HepG2 (cell line): Measurements from ENCODE around the gene ADPRH.

Source experiments
- ATF7 ChIP-seq, 2 experiments: fragments of 450-650 bp in 1 of 2; sonication (generic) in 1 of 2; formaldehyde crosslinking in 1 of 2; IDR thresholded peaks; 2 replicates each; pipeline versions ENCODE4 v1.4.0 to v1.6.1; 2016 to 2020; ENCODE audit warnings: antibody characterized with exemption in 1 of 2, mild to moderate bottlenecking in 1 of 2, missing genetic modification reagents in 1 of 2
- EED ChIP-seq: sonication (generic); formaldehyde crosslinking; IDR thresholded peaks from 2 replicates; pipeline ENCODE4 v1.5.0; 2020; ENCODE audit warnings: mild to moderate bottlenecking, missing genetic modification reagents
- HDAC6 ChIP-seq: fragments of 200-600 bp; sonication (generic); IDR thresholded peaks from 2 replicates; pipeline ENCODE4 v1.7.0; 2017; ENCODE audit warnings: mild to moderate bottlenecking, antibody characterized with exemption, low read length, low read depth
- JUN ChIP-seq: sonication (generic); formaldehyde crosslinking; IDR thresholded peaks from 2 replicates; pipeline ENCODE4 v1.4.0; 2020; ENCODE audit warnings: mild to moderate bottlenecking, missing genetic modification reagents
- JUND ChIP-seq: sonication (generic); formaldehyde crosslinking; IDR thresholded peaks from 2 replicates; pipeline ENCODE4 v1.8.0; 2022; ENCODE audit warnings: mild to moderate bottlenecking, missing genetic modification reagents
- KAT2B ChIP-seq: fragments of 150-350 bp; IDR thresholded peaks from 2 replicates; pipeline ENCODE4 v1.6.1; 2014; ENCODE audit warnings: low read depth, low read length, borderline replicate concordance
- NFE2L1 ChIP-seq: sonication (generic); formaldehyde crosslinking; IDR thresholded peaks from 2 replicates; pipeline ENCODE4 v1.4.0; 2020; ENCODE audit warnings: missing genetic modification reagents, mild to moderate bottlenecking, borderline replicate concordance
- NR3C1 ChIP-seq: sonication (generic); formaldehyde crosslinking; IDR thresholded peaks from 2 replicates; pipeline ENCODE4 v1.4.0; 2020; ENCODE audit warnings: missing genetic modification reagents
- UBTF ChIP-seq: sonication (generic); formaldehyde crosslinking; IDR thresholded peaks from 2 replicates; pipeline ENCODE4 v1.4.0; 2020; ENCODE audit warnings: mild to moderate bottlenecking, missing genetic modification reagents
- ZNF17 ChIP-seq: sonication (generic); formaldehyde crosslinking; IDR thresholded peaks from 2 replicates; pipeline ENCODE4 v1.5.0; 2020; ENCODE audit warnings: mild to moderate bottlenecking, missing genetic modification reagents
- ZNF292 ChIP-seq: sonication (generic); formaldehyde crosslinking; IDR thresholded peaks from 2 replicates; pipeline ENCODE4 v1.8.1; 2022; ENCODE audit warnings: mild to moderate bottlenecking, low read depth, missing genetic modification reagents, borderline replicate concordance
- ZNF337 ChIP-seq: sonication (generic); formaldehyde crosslinking; IDR thresholded peaks from 2 replicates; pipeline ENCODE4 v1.5.1; 2020; ENCODE audit warnings: missing genetic modification reagents, low read depth, mild to moderate bottlenecking, borderline replicate concordance
- ZNF878 ChIP-seq: sonication (generic); formaldehyde crosslinking; IDR thresholded peaks from 2 replicates; pipeline ENCODE4 v1.8.1; 2023; ENCODE audit warnings: mild to moderate bottlenecking, missing genetic modification reagents, moderate library complexity
- TF ChIP-seq, protein P1 (sequence below): sonication (generic); formaldehyde crosslinking; IDR thresholded peaks from 2 replicates; pipeline ENCODE4 v1.4.0; 2020; ENCODE audit warnings: low read depth, missing genetic modification reagents

DNA sequence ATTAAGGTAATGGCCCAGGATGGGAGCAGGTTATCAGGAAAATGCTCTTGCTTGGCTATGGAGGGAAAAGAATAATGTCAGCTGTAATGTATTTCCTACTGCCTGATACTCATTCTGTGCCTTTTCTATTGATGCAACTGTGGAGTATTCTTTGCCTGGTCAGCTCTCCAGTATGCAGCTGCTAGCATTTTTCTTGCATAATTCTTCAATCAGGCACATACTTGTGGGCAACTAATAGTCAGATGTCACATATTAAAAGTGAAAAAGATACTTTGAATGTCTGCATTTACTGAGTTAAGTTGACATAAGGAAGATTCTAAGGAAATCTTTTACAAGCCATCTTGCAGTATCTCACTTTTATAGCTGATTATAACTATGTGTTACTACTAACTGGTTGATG lies 49.4 kb upstream of the ADPRH start:
- TF ChIP-seq NR3C1 (no peak), ZNF292 (no peak), ZNF17 (CRISPR knock-in tag) (no peak), UBTF (CRISPR knock-in tag) (no peak), HDAC6 (no peak), EED (CRISPR knock-in tag) (no peak), JUN (CRISPR knock-in tag) (no peak), JUND (CRISPR knock-in tag) (no peak), NFE2L1 (no peak), ATF7 (IDR thresholded peaks at IDR 0.05) (no peak), ATF7 (CRISPR knock-in tag; IDR thresholded peaks at IDR 0.05) (no peak), KAT2B (no peak), ZNF337 (CRISPR knock-in tag) (no peak), ZNF878 (no peak)
- TF ChIP-seq, protein P1, sequence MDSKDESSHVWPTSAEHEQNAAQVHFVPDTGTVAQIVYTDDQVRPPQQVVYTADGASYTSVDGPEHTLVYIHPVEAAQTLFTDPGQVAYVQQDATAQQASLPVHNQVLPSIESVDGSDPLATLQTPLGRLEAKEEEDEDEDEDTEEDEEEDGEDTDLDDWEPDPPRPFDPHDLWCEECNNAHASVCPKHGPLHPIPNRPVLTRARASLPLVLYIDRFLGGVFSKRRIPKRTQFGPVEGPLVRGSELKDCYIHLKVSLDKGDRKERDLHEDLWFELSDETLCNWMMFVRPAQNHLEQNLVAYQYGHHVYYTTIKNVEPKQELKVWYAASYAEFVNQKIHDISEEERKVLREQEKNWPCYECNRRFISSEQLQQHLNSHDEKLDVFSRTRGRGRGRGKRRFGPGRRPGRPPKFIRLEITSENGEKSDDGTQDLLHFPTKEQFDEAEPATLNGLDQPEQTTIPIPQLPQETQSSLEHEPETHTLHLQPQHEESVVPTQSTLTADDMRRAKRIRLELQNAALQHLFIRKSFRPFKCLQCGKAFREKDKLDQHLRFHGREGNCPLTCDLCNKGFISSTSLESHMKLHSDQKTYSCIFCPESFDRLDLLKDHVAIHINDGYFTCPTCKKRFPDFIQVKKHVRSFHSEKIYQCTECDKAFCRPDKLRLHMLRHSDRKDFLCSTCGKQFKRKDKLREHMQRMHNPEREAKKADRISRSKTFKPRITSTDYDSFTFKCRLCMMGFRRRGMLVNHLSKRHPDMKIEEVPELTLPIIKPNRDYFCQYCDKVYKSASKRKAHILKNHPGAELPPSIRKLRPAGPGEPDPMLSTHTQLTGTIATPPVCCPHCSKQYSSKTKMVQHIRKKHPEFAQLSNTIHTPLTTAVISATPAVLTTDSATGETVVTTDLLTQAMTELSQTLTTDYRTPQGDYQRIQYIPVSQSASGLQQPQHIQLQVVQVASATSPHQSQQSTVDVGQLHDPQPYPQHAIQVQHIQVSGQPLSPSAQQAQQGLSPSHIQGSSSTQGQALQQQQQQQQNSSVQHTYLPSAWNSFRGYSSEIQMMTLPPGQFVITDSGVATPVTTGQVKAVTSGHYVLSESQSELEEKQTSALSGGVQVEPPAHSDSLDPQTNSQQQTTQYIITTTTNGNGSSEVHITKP (CRISPR knock-in tag) = no peak
